A673 (cell line): ENCODE results near the gene NCBP1. TPM values are rescaled to one million over a fixed set of nuclear protein-coding genes. Genes with fewer than 3 reads are reported as not detected.
A peak's percentile ranks its signal among the peaks of the same experiment; 100 is the strongest.

Experiments
- BruUV-seq: library from RNA; stranded (reverse); fragments of 400-500 nt; replicated peaks from 2 replicates; lab custom pipeline; 2021; lab: Mats Ljungman, UMichigan
- CTCF ChIA-PET: fragments of 300-600 bp; sonication (Branson Sonifier 250); formaldehyde crosslinking; loops from one replicate; lab custom pipeline; 2022; ENCODE audit warnings: antibody characterized with exemption; lab: Charles Lee
- POLR2A ChIA-PET: fragments of 300-600 bp; sonication (Branson Sonifier 250); formaldehyde crosslinking; loops from one replicate; lab custom pipeline; 2022; ENCODE audit warnings: antibody characterized with exemption; ENCODE audit not compliant: low non-redundant PET; lab: Charles Lee
- DNase-seq: peaks from one replicate; pipeline ENCODE4 v3.0.0-alpha.2; 2015; ENCODE audit warnings: low spot score
- H3K27ac ChIP-seq: fragments of 200-600 bp; sonication (generic); 2 replicates; pipeline ENCODE4 v1.5.1; 2016; ENCODE audit warnings: mixed run types, low read depth, mild to moderate bottlenecking, mixed read lengths, antibody characterized with exemption, low read length; ENCODE audit not compliant: poor library complexity, severe bottlenecking
- H3K27me3 ChIP-seq: fragments of 200-600 bp; sonication (generic); replicated peaks from 2 replicates; pipeline ENCODE4 v1.6.1; 2017; ENCODE audit warnings: mixed run types, low read depth, mild to moderate bottlenecking, mixed read lengths, antibody characterized with exemption, low read length; ENCODE audit not compliant: insufficient read depth, poor library complexity
- H3K36me3 ChIP-seq: fragments of 200-600 bp; sonication (generic); 2 replicates; pipeline ENCODE4 v1.6.1; 2016; ENCODE audit warnings: mixed run types, mild to moderate bottlenecking, mixed read lengths, antibody characterized with exemption, low read length; ENCODE audit not compliant: insufficient read depth, poor library complexity, severe bottlenecking
- H3K4me1 ChIP-seq: fragments of 200-600 bp; sonication (generic); 2 replicates; pipeline ENCODE4 v1.6.1; 2017; ENCODE audit warnings: mixed run types, mild to moderate bottlenecking, mixed read lengths, antibody characterized with exemption, low read length; ENCODE audit not compliant: insufficient read depth, poor library complexity, severe bottlenecking
- H3K4me3 ChIP-seq: fragments of 200-600 bp; sonication (generic); 2 replicates; pipeline ENCODE4 v1.5.1; 2016; ENCODE audit warnings: low read depth, mixed run types, mild to moderate bottlenecking, mixed read lengths, low read length; ENCODE audit not compliant: poor library complexity, severe bottlenecking
- H3K9me3 ChIP-seq: fragments of 200-600 bp; sonication (generic); 2 replicates; pipeline ENCODE4 v1.6.1; 2016; ENCODE audit warnings: mixed run types, low read depth, mild to moderate bottlenecking, mixed read lengths, antibody characterized with exemption, low read length; ENCODE audit not compliant: poor library complexity, severe bottlenecking
- EZH2 ChIP-seq: fragments of 200-600 bp; sonication (generic); IDR thresholded peaks from 2 replicates; pipeline ENCODE4 v1.6.1; 2017; ENCODE audit warnings: borderline replicate concordance, low read depth, mild to moderate bottlenecking, mixed read lengths, antibody characterized with exemption, low read length; ENCODE audit not compliant: poor library complexity, severe bottlenecking
- intact Hi-C: fragments of 100-400 bp; cut with micrococcal nuclease; formaldehyde crosslinking; loops from one replicate; pipeline ENCODE4 v1.10.0; 2022; ENCODE audit not compliant: unreplicated experiment
- total RNA-seq: library from RNA; stranded (reverse); gene quantifications from 2 replicates; pipeline ENCODE4 v1.2.3, GENCODE V29; 2021
- TF ChIP-seq, protein P1 (sequence below): fragments of 300-800, 200-600 bp; sonication (generic); conservative IDR thresholded peaks from 2 replicates; pipeline ENCODE4 v1.5.1; 2017; ENCODE audit warnings: low read depth, mild to moderate bottlenecking, antibody characterized with exemption, low read length, moderate library complexity, mixed read lengths

Gene NCBP1
- total RNA-seq, 1 experiment from 2014 or later, result 57.9 TPM

DNA sequence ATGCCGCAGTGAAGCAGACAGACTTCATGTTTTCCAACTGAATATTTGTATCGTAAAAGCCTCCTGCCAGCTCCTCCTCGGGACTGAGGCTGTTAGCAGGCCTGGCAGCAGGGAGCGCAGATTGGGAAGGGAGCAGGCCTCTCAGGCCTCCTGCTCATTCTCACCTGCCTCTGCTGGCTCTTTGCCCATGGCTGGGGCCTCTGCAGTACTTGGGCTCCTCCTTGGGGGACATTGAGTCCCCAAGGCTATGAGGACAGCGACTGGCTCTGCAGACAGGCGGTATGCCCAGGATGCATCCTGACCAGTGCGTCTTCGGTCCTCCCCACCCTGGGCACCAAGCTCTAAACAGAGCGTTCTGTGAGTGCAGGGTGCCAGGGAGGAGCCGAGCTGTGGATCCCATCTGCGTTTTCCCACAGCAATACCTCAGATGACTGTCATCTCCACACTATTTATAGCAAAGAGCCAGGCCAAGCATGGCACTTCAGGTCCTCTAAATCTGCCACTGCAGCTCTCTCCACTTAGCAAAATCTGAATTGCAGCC is 39.2 kb upstream of the NCBP1 start:
- BruUV-seq, result no TSS peak
- POLR2A ChIA-PET, result no interaction called here

DNA sequence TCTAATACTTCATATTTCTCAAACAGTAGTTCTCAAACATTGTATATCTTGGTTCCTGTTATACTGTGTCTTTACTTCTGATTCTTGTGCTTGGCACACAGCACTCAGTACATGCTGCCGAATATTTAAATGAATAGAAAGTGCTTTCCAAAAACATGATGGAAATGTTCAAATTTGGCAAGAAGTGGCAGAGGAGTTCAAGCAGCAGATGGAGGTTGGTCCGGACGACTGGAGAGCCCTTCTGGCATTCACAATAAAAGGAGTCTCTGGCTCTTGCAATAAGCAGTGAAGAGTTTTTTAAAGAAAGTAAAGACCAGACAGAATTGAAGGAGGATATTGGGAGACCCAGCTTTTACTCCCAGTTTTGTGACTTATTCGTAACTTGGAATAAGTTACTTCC is 36.7 kb upstream of the NCBP1 start:
- BruUV-seq, result no TSS peak
- Histone ChIP-seq H3K4me3 (no peak overlapping the region), H3K36me3 (peaks cover 11% of the 10 kb centered on the region), H3K4me1 (no peaks in the 10 kb centered on the region), H3K9me3 (no peaks in the 10 kb centered on the region), H3K27me3 (no peaks in the 10 kb centered on the region), H3K27ac (no peak overlapping the region)
- no peak for DNase-seq
- POLR2A ChIA-PET, result no interaction called here
- no peak for TF ChIP-seq EZH2
- TF ChIP-seq, protein P1, sequence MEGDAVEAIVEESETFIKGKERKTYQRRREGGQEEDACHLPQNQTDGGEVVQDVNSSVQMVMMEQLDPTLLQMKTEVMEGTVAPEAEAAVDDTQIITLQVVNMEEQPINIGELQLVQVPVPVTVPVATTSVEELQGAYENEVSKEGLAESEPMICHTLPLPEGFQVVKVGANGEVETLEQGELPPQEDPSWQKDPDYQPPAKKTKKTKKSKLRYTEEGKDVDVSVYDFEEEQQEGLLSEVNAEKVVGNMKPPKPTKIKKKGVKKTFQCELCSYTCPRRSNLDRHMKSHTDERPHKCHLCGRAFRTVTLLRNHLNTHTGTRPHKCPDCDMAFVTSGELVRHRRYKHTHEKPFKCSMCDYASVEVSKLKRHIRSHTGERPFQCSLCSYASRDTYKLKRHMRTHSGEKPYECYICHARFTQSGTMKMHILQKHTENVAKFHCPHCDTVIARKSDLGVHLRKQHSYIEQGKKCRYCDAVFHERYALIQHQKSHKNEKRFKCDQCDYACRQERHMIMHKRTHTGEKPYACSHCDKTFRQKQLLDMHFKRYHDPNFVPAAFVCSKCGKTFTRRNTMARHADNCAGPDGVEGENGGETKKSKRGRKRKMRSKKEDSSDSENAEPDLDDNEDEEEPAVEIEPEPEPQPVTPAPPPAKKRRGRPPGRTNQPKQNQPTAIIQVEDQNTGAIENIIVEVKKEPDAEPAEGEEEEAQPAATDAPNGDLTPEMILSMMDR, result no peak
- CTCF ChIA-PET, result no interaction called here
- intact Hi-C loops, result no loop called here

More for the DNA sequence above, 39.2 kb upstream of the NCBP1 start:
- Histone ChIP-seq H3K4me3 (no peak overlapping the region), H3K4me1 (no peaks in the 10 kb centered on the region), H3K27me3 (no peaks in the 10 kb centered on the region), H3K36me3 (no peaks in the 10 kb centered on the region), H3K27ac (no peak overlapping the region), H3K9me3 (no peaks in the 10 kb centered on the region)
- DNase-seq, result no peak
- CTCF ChIA-PET, result no interaction called here
- intact Hi-C loops, result no loop called here
- TF ChIP-seq, protein P1, result no peak
- no peak for TF ChIP-seq EZH2

DNA sequence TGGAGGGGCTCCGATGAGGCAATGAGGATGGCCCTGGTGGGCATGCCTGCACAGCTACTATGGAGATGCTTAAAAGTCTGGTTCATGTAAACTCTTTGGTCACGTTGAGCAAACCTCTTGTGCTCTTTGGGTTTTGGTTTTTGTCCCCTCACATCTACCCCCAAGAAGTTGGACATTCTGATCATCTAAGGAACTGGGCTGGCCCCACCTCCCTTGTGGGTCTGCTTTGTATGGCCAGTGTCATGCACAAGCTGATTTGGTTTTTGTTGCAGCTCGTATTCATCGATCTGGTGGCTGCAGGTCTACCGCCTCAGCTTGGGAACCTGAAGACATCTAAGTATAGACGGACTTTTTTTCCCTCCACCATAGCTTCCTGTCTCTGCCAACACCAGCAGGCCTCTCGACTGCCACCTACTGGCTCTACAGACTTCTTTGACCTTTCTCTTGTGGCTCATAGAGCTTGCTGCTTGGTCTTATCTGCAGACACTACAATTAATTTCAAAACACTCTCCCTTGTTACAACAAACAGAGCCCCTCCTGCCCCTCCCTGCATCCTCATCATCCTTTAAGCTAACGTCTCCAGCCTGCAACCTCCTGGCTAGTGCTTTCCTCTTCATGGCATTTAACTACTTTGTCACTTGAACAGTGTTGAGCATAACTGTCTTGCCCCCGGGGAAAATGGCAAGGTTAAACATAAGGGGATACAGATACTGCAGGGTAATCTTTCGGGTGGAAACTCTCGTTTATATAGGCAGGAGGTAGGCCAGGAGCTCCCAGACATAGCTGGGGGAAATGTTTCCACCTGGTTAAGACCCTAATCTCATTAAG is 34.9 kb upstream of the NCBP1 start:
- H3K27me3 ChIP-seq, result no peaks in the 10 kb centered on the region
- ChIA-PET POLR2A (no interaction called here), CTCF (interaction anchor here (0.6 to 1.5 kb wide), 11 partner anchors 10 to 742 kb away, joined by 3 to 16 read pairs (median 7); partner anchors contain the start of gene TDRD7)
- peak; percentile 81 for DNase-seq
- no peaks in the 10 kb centered on the region for H3K9me3 ChIP-seq
- no peaks in the 10 kb centered on the region for H3K4me1 ChIP-seq
- no TSS peak for BruUV-seq
- no peak for TF ChIP-seq EZH2
- TF ChIP-seq, protein P1, result peak; percentile 87
- no peak overlapping the region for H3K4me3 ChIP-seq
- peaks cover 13% of the 10 kb centered on the region for H3K36me3 ChIP-seq
- intact Hi-C loops, result loop anchor here (1.0 to 2.0 kb wide), 3 partner anchors 130 to 742 kb away; no protein-coding TSS in a partner anchor
- H3K27ac ChIP-seq, result no peak overlapping the region
